Measurements from ENCODE around the gene VSIG2.

DNA sequence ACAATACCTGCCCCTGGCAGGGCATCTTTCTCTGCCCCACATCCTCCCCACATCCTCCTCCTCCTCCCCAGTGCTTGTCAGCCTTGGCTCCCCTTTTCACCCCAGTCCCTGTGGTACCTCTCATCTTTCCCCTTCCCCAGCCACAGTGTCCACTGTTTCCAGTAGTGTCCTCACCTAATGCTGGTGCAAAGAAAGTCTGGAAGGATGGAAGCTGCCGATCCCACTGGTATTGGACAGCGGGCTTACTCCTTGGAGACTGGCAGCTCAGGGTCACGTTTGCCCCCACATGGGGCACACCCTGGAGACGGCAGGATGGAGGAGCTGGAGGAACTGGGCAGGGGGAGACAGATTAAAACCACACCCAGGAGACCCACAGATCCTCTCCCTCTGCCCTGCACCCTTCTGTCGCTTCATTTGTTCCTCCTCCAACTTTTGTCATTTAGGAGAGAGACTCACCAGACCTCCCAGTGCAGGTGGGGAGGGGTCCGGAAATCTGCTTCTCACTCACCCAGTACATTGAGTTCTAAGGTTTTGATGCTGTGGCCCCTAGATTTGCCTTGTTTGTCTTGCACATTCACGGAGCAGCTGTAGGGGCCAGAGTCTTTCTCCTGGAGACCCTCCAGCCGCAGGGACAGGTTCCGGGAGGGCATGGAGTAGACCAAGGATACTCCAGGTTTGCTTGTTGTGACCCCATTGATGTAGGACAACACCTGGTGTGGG is 4.1 kb upstream of the VSIG2 start:
- TF ChIP-seq POLR2A (IDR thresholded peaks at IDR 0.05) (no peak), EP300 (IDR thresholded peaks at IDR 0.05) (no peak)
- TF ChIP-seq, protein P1, sequence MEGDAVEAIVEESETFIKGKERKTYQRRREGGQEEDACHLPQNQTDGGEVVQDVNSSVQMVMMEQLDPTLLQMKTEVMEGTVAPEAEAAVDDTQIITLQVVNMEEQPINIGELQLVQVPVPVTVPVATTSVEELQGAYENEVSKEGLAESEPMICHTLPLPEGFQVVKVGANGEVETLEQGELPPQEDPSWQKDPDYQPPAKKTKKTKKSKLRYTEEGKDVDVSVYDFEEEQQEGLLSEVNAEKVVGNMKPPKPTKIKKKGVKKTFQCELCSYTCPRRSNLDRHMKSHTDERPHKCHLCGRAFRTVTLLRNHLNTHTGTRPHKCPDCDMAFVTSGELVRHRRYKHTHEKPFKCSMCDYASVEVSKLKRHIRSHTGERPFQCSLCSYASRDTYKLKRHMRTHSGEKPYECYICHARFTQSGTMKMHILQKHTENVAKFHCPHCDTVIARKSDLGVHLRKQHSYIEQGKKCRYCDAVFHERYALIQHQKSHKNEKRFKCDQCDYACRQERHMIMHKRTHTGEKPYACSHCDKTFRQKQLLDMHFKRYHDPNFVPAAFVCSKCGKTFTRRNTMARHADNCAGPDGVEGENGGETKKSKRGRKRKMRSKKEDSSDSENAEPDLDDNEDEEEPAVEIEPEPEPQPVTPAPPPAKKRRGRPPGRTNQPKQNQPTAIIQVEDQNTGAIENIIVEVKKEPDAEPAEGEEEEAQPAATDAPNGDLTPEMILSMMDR (IDR thresholded peaks at IDR 0.05), result no peak
